ENCODE measurements around the gene DLGAP1. TPM values are rescaled to one million over a fixed set of nuclear protein-coding genes. Genes with fewer than 3 reads are reported as not detected.

Gene DLGAP1
- total and polyA plus RNA-seq, 2 of the 13 experiments (the other 11 are each of a cell fraction or from before 2014, with no cell fraction given), result 0.01 TPM; not detected in 1

- TF ChIP-seq CBX2 (IDR thresholded peaks at IDR 0.05; ENCODE audit: low read depth, low read length) (no peak), CBX2 (CRISPR knock-in tag; IDR thresholded peaks at IDR 0.05; ENCODE audit: low read depth) (no peak), E2F5 (CRISPR knock-in tag; conservative IDR thresholded peaks at IDR 0.05) (no peak), ZNF276 (CRISPR knock-in tag; IDR thresholded peaks at IDR 0.05; ENCODE audit: low read depth) (no peak), GPBP1L1 (CRISPR knock-in tag; IDR thresholded peaks at IDR 0.05) (no peak)
Observed at GRCh38 chr18:3525870-3526420, 929.2 kb downstream of the DLGAP1 start (continued).

GRCh38 chr18:3524706-3525105 is 930.4 kb downstream of the DLGAP1 start:
- H3K9ac ChIP-seq (ENCODE audit: insufficient read depth, low read depth, low read length), result no peak overlapping the region
- H4K20me1 ChIP-seq (ENCODE audit: insufficient read depth, low read length), result no peaks in the 10 kb centered on the region
- FAIRE-seq, result no peak
- POLR2A ChIA-PET, result no interaction called here
- no peaks in the 10 kb centered on the region for H3K79me2 ChIP-seq (ENCODE audit: insufficient read depth, low read length)
- H3K4me3 ChIP-seq (replicated peaks in 1 of 3; ENCODE audit: insufficient read depth in 1 of 3, low read depth in 2 of 3, low read length in 3 of 3), result no peak overlapping the region
- CTCF ChIA-PET (ENCODE audit: low intra/inter-chr PET ratio, low total read pairs), result no interaction called here
- no peak overlapping the region for H3K4me2 ChIP-seq (ENCODE audit: low read depth, low read length)
- DNase-seq (ENCODE audit: low spot score), result no peak
- no peaks in the 10 kb centered on the region for H3K9me3 ChIP-seq (ENCODE audit: low read length)
- in situ Hi-C loops (cut with HindIII; ENCODE audit: extremely low pct_ligation_motif_present, low pct_unique_long_range_greater_than_20kb) (no loop called here), intact Hi-C loops (cut with micrococcal nuclease; ENCODE audit: unreplicated experiment) (no loop called here)
- H3K27ac ChIP-seq (ENCODE audit: extremely low read length, insufficient read depth, low read length), result no peak overlapping the region
- BruUV-seq (replicated peaks), result no TSS peak
- H3K36me3 ChIP-seq (replicated peaks in 1 of 2; ENCODE audit: control insufficient read depth in 1 of 2, insufficient read depth in 2 of 2, low read length in 2 of 2), result no peaks in the 10 kb centered on the region
- TF ChIP-seq MTA1 (CRISPR knock-in tag; IDR thresholded peaks at IDR 0.05; ENCODE audit: borderline replicate concordance) (no peak), CEBPB (IDR thresholded peaks at IDR 0.05; ENCODE audit: borderline replicate concordance, low read depth, low read length) (peak; percentile 37; the same call in 1 of the 2 replicates)
- WGBS (ENCODE audit: low lambda C conversion rate), result 36% methylated on average over 5 of the region's 5 CpGs
- peaks cover 0 to 9% of the 10 kb centered on the region in 2 experiments; a peak in 2 of 5 replicates for H3K27me3 ChIP-seq (ENCODE audit: control insufficient read depth in 1 of 2, insufficient read depth in 2 of 2, low read length in 2 of 2)
- ATAC-seq, result no peak
- peaks cover 10% of the 10 kb centered on the region for H3K4me1 ChIP-seq (ENCODE audit: insufficient read depth, low read length)
- no peak overlapping the region for H2AFZ ChIP-seq (ENCODE audit: low read length)

Data from HepG2 (cell line).